Kidney (tissue), 14 donors: Measurements from ENCODE around the gene SLC22A6. TPM values are rescaled to one million over a fixed set of nuclear protein-coding genes. Genes with fewer than 3 reads are reported as not detected.

Experiments used
- DNase-seq, 5 donors: peaks; one replicate each; pipeline ENCODE4 v3.0.0-alpha.2; 2013 to 2020
- FAIRE-seq: peaks from 2 replicates; lab custom pipeline; 2012; peaks lifted over from hg19 to GRCh38; lab: Jason Lieb, UNC
- H3K27ac ChIP-seq, 2 donors: one replicate each; pipeline ENCODE4 v1.7.0; 2013; ENCODE audit warnings: low read depth in 2 of 2, low read length in 2 of 2, inconsistent platforms in 1 of 2
- H3K27me3 ChIP-seq: one replicate; pipeline ENCODE4 v1.7.1; 2013; ENCODE audit warnings: low read length, inconsistent platforms; ENCODE audit not compliant: control insufficient read depth, insufficient read depth
- H3K36me3 ChIP-seq, 3 donors: one replicate each; pipeline versions ENCODE4 v1.7.0 to v1.7.1; 2013; ENCODE audit warnings: low read length in 3 of 3, control low read depth in 1 of 3, inconsistent platforms in 1 of 3; ENCODE audit not compliant: insufficient read depth in 3 of 3, control insufficient read depth in 2 of 3
- H3K4me1 ChIP-seq, 3 donors: one replicate each; pipeline versions ENCODE4 v1.7.0 to v1.7.1; 2013; ENCODE audit warnings: low read length in 3 of 3, inconsistent platforms in 1 of 3, low read depth in 1 of 3; ENCODE audit not compliant: control insufficient read depth in 2 of 3, insufficient read depth in 2 of 3
- H3K4me3 ChIP-seq, 3 donors: one replicate each; pipeline versions ENCODE4 v1.7.0 to v1.8.1; 2013; ENCODE audit warnings: low read length in 3 of 3, control low read depth in 1 of 3, inconsistent platforms in 1 of 3
- H3K9ac ChIP-seq, 3 donors: one replicate each; pipeline versions ENCODE4 v1.7.0 to v1.7.1; 2013; ENCODE audit warnings: low read length in 3 of 3, control low read depth in 1 of 3, inconsistent platforms in 1 of 3
- H3K9me3 ChIP-seq, 3 donors: one replicate each; pipeline versions ENCODE4 v1.7.0 to v1.7.1; 2013; ENCODE audit warnings: low read length in 3 of 3, control low read depth in 1 of 3, inconsistent platforms in 1 of 3; ENCODE audit not compliant: control insufficient read depth in 2 of 3, insufficient read depth in 1 of 3
- CTCF ChIP-seq: IDR thresholded peaks from 3 replicates; pipeline ENCODE4 v1.5.1; 2012; ENCODE audit warnings: mild to moderate bottlenecking, moderate library complexity, borderline replicate concordance; ENCODE audit not compliant: insufficient read depth; ENCODE audit errors: extremely low read depth
- intact Hi-C: fragments of 100-400 bp; cut with DNase I; formaldehyde crosslinking; loops from one replicate; pipeline ENCODE4 v1.11.1; 2022
- polyA plus RNA-seq: library from polyadenylated mRNA; stranded (reverse); fragments of 350-450 nt; fragmentation: Illumina TruSeq; extraction: RNeasy Lipid Tissue Mini Kit (QIAGEN cat#74804); gene quantifications from one replicate; pipeline ENCODE4 v1.2.3, GENCODE V29; 2014; ENCODE audit warnings: low read depth, low replicate concordance; ENCODE audit not compliant: insufficient read depth
- total RNA-seq: library from RNA; stranded (reverse); fragmentation: NEBNext Ultra II Directional; extraction: Animal tissue kit (Norgen Biotek cat#: 25700); gene quantifications from one replicate; pipeline ENCODE4 v1.2.1, GENCODE V29; 2021
- donor health status: control.
- donor health status: control.
- donor health status: control.
- donor health status: control.
- donor health status: control.
- donor health status: DM: yes; HTN: yes; CAD: no.
- donor health status: Normal renal cell carcinoma (clear cell type).

Gene SLC22A6
- total and polyA plus RNA-seq, 2 donors from 2014 or later: 2.4 to 362 TPM

GRCh38 chr11:62934496-62934785 lies 50.3 kb downstream of the SLC22A6 start:
- FAIRE-seq: no peak
- Histone ChIP-seq H3K27me3 (no peaks in the 10 kb centered on the region), H3K36me3 (no peaks in the 10 kb centered on the region), H3K4me1 (no peaks in the 10 kb centered on the region), H3K4me3 (no peak overlapping the region), H3K9ac (no peak overlapping the region), H3K9me3 (no peaks in the 10 kb centered on the region), H3K27ac (no peak overlapping the region)
- intact Hi-C loops: no loop called here
- DNase-seq: no peak
- no peak for TF ChIP-seq CTCF

GRCh38 chr11:62933750-62934495 lies 50.8 kb downstream of the SLC22A6 start:
- H3K4me1 ChIP-seq: no peaks in the 10 kb centered on the region
- no peak for FAIRE-seq
- intact Hi-C loops: no loop called here
- no peak overlapping the region for H3K4me3 ChIP-seq
- TF ChIP-seq CTCF: no peak
- H3K9me3 ChIP-seq: no peaks in the 10 kb centered on the region
- no peaks in the 10 kb centered on the region for H3K27me3 ChIP-seq
- H3K27ac ChIP-seq: no peak overlapping the region
- H3K9ac ChIP-seq: no peak overlapping the region
- H3K36me3 ChIP-seq: no peaks in the 10 kb centered on the region
- DNase-seq: no peak

- Histone ChIP-seq H3K27me3 (no peaks in the 10 kb centered on the region), H3K4me1 (no peaks in the 10 kb centered on the region), H3K9ac (no peak overlapping the region), H3K9me3 (no peaks in the 10 kb centered on the region), H3K36me3 (no peaks in the 10 kb centered on the region), H3K27ac (no peak overlapping the region), H3K4me3 (no peak overlapping the region)
- DNase-seq (no peak), FAIRE-seq (no peak)
- no peak for TF ChIP-seq CTCF
- intact Hi-C loops: no loop called here
These were observed 51.5 kb downstream of the SLC22A6 start for GRCh38 chr11:62933285-62933684.
